ENCODE data around the gene LPIN2.
"Not testable (repeated sequence)": the region's sequence is repeated elsewhere in the genome, so short reads cannot be mapped to it uniquely, and the experiment has no call there.

LPIN2 gene

DNA sequence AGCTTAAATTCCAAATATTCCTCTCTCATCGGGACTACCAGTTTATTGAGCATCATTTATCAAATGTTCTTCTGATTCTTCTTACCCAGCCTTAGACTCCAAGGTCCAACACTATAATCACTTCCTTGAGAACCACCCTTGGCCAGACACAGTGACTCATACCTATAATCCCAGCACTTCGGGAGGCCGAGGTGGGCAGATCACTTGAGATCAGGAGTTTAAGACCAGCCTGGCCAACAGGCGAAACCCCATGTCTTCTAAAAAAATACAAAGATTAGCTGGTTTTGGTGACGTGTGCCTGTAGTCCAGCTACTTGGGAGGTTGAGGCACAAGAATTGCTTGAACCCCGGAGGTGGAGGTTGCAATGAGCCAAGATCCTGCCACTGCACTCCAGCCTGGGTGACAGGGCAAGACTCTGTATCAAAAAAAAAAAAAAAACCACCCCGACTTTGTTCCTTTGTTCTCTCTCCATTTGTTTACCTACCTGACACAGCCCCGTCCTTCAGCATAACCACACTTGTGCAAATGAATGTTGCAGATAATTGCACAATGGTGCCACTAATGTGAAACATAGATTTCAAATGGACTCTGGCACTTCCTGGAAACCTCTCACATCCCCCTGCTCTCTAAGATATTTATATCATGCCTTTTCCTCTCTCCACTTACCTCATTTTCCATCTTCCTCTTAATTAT is 38.9 kb upstream of the LPIN2 start:
- TF ChIP-seq, protein P1, sequence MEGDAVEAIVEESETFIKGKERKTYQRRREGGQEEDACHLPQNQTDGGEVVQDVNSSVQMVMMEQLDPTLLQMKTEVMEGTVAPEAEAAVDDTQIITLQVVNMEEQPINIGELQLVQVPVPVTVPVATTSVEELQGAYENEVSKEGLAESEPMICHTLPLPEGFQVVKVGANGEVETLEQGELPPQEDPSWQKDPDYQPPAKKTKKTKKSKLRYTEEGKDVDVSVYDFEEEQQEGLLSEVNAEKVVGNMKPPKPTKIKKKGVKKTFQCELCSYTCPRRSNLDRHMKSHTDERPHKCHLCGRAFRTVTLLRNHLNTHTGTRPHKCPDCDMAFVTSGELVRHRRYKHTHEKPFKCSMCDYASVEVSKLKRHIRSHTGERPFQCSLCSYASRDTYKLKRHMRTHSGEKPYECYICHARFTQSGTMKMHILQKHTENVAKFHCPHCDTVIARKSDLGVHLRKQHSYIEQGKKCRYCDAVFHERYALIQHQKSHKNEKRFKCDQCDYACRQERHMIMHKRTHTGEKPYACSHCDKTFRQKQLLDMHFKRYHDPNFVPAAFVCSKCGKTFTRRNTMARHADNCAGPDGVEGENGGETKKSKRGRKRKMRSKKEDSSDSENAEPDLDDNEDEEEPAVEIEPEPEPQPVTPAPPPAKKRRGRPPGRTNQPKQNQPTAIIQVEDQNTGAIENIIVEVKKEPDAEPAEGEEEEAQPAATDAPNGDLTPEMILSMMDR (conservative IDR thresholded peaks at IDR 0.05; ENCODE audit: low read length) = no peak
- no peak for DNase-seq (ENCODE audit: low read depth)
- H3K4me3 ChIP-seq (ENCODE audit: low read length) = no peak overlapping the region

DNA sequence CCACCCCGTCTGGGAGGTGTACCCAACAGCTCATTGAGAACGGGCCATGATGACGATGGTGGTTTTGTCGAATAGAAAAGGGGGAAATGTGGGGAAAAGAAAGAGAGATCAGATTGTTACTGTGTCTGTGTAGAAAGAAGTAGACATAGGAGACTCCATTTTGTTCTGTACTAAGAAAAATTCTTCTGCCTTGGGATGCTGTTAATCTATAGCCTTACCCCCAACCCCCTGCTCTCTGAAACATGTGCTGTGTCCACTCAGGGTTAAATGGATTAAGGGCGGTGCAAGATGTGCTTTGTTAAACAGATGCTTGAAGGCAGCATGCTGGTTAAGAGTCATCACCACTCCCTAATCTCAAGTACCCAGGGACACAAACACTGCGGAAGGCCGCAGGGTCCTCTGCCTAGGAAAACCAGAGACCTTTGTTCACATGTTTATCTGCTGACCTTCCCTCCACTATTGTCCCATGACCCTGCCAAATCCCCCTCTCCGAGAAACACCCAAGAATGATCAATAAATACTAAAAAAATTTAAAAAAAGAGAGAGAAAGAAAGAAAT is 37.0 kb upstream of the LPIN2 start:
- H3K4me3 ChIP-seq (ENCODE audit: low read length); DNase-seq (ENCODE audit: low read depth): not testable (repeated sequence)

DNA sequence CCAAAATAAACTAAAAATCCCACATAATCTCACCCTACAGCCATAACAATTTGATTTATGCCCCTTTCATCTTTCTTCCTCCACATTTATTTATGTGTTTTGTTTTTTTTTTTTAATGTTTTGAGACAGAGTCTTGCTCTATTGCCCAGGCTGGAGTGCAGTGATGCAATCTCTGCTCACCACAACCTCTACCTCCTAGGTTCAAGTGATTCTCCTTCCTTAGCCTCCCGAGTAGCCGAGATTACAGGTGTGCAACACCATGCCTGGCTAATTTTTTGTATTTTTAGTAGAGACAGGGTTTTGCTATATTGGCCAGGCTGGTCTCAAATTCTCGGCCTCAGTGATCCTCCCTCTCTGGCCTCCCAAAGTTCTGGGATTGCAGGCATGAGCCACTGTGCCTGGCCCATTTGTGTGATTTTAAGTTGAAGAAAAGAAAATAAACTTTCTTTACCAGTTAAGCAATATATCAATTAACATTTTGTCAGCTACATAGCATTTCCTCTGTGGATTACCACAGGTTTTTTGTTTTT is 35.9 kb upstream of the LPIN2 start:
- no peak for DNase-seq (ENCODE audit: low read depth)

GRCh38 chr18:3048121-3048520 is 35.2 kb upstream of the LPIN2 start:
- TF ChIP-seq, protein P1 (conservative IDR thresholded peaks at IDR 0.05; ENCODE audit: low read length) = no peak
- no peak for DNase-seq (ENCODE audit: low read depth)
- no peak overlapping the region for H3K4me3 ChIP-seq (ENCODE audit: low read length)

More for the DNA sequence above, 35.9 kb upstream of the LPIN2 start:
- no peak overlapping the region for H3K4me3 ChIP-seq (ENCODE audit: low read length)
- TF ChIP-seq, protein P1 (conservative IDR thresholded peaks at IDR 0.05; ENCODE audit: low read length) = no peak

GRCh38 chr18:3046216-3046808 is 33.4 kb upstream of the LPIN2 start:
- DNase-seq (ENCODE audit: low read depth) = no peak
- no peak overlapping the region for H3K4me3 ChIP-seq (ENCODE audit: low read length)
- TF ChIP-seq, protein P1 (conservative IDR thresholded peaks at IDR 0.05; ENCODE audit: low read length) = no peak

GRCh38 chr18:3044931-3045698 is 32.2 kb upstream of the LPIN2 start:
- no peak for DNase-seq (ENCODE audit: low read depth)
- H3K4me3 ChIP-seq (ENCODE audit: low read length) = no peak overlapping the region
- TF ChIP-seq, protein P1 (conservative IDR thresholded peaks at IDR 0.05; ENCODE audit: low read length) = no peak

DNA sequence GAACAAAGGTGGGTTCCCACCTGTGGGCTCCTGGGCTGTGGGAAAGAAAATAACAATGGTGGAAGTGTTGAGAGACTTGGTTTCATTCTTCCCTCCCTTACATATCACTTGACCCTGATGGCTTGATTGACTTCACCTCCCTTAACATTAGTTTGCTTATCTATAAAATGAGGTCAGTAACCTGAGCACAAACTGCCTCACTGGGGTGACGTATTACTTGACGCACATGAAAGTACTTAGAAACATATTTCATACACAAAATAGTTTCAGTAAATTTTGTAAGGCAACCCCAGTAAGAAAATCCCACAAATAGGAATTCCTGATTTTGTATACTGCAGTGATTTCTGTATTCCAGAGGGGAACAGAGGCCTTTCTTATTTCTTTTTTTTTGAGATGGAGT is 29.4 kb upstream of the LPIN2 start:
- DNase-seq (ENCODE audit: low read depth) = no peak
- TF ChIP-seq, protein P1 (conservative IDR thresholded peaks at IDR 0.05; ENCODE audit: low read length) = no peak
- no peak overlapping the region for H3K4me3 ChIP-seq (ENCODE audit: low read length)

Data from AG10803 (cell line).